PC-3 (cell line): Measurements from ENCODE around the gene FSIP1. TPM values are rescaled to one million over a fixed set of nuclear protein-coding genes. Genes with fewer than 3 reads are reported as not detected.

Experiments used
- ATAC-seq: fragments of 200-7000 bp; cut with Tn5 transposase; 2 replicates; pipeline ENCODE4 v1.9.1; 2020; ENCODE audit warnings: mild to moderate bottlenecking, moderate library complexity
- BruUV-seq: library from RNA; stranded (reverse); fragments of 400-500 nt; replicated peaks from 2 replicates; lab custom pipeline; 2021; lab: Mats Ljungman, UMichigan
- CTCF ChIA-PET: fragments of 300-600 bp; sonication (Branson Sonifier 250); formaldehyde crosslinking; loops from one replicate; lab custom pipeline; 2022; ENCODE audit warnings: antibody characterized with exemption; lab: Charles Lee
- POLR2A ChIA-PET: fragments of 300-600 bp; sonication (Branson Sonifier 250); formaldehyde crosslinking; loops from one replicate; lab custom pipeline; 2022; ENCODE audit warnings: antibody characterized with exemption; ENCODE audit not compliant: unreplicated experiment; lab: Charles Lee
- DNase-seq: peaks from one replicate; pipeline ENCODE4 v3.0.0-alpha.2; 2015
- H2AFZ ChIP-seq: fragments of 300-600 bp; sonication (generic); 2 replicates; pipeline ENCODE4 v1.6.0; 2016; ENCODE audit warnings: antibody characterized with exemption, low read length
- H3F3A ChIP-seq: fragments of 300-600 bp; sonication (generic); one replicate; pipeline ENCODE4 v1.6.0; 2017; ENCODE audit warnings: antibody characterized with exemption, low read length, control low read depth, mild to moderate bottlenecking; ENCODE audit not compliant: unreplicated experiment
- H3K27ac ChIP-seq: fragments of 300-600 bp; sonication (generic); 2 replicates; pipeline ENCODE4 v1.5.1; 2016; ENCODE audit warnings: mild to moderate bottlenecking, low read length
- H3K27me3 ChIP-seq: fragments of 300-600 bp; sonication (generic); 2 replicates; pipeline ENCODE4 v1.6.1; 2016; ENCODE audit warnings: low read length, mixed read lengths
- H3K36me3 ChIP-seq: fragments of 300-600 bp; sonication (generic); 2 replicates; pipeline ENCODE4 v1.6.1; 2016; ENCODE audit warnings: low read depth, mixed run types, low read length, mixed read lengths
- H3K4me1 ChIP-seq: fragments of 300-600 bp; sonication (generic); 2 replicates; pipeline ENCODE4 v1.5.1; 2016; ENCODE audit warnings: low read length; ENCODE audit not compliant: insufficient read depth
- H3K4me2 ChIP-seq: fragments of 300-600 bp; sonication (generic); 2 replicates; pipeline ENCODE4 v1.6.0; 2016; ENCODE audit warnings: low read length
- H3K4me3 ChIP-seq: fragments of 300-600 bp; sonication (generic); 2 replicates; pipeline ENCODE4 v1.5.1; 2016; ENCODE audit warnings: mild to moderate bottlenecking, low read length, mixed read lengths
- H3K79me2 ChIP-seq: fragments of 300-600 bp; sonication (generic); 2 replicates; pipeline ENCODE4 v1.6.1; 2017; ENCODE audit warnings: low read length, mixed read lengths
- H3K9ac ChIP-seq: fragments of 300-600 bp; sonication (generic); 2 replicates; pipeline ENCODE4 v1.6.0; 2016; ENCODE audit warnings: mild to moderate bottlenecking, low read length
- H3K9me2 ChIP-seq: fragments of 300-600 bp; sonication (generic); replicated peaks from 2 replicates; pipeline ENCODE4 v1.6.1; 2016; ENCODE audit warnings: mixed run types, low read length, mixed read lengths
- H3K9me3 ChIP-seq: fragments of 300-600 bp; sonication (generic); 2 replicates; pipeline ENCODE4 v1.6.1; 2016; ENCODE audit warnings: low read length, mixed read lengths
- H4K20me1 ChIP-seq: fragments of 300-600 bp; sonication (generic); 2 replicates; pipeline ENCODE4 v1.6.1; 2016; ENCODE audit warnings: low read length, mixed read lengths
- EZH2 ChIP-seq: fragments of 300-600 bp; sonication (generic); IDR thresholded peaks from one replicate; pipeline ENCODE4 v1.6.1; 2017; ENCODE audit warnings: antibody characterized with exemption, mild to moderate bottlenecking, low read length; ENCODE audit not compliant: unreplicated experiment
- EZH2phosphoT487 ChIP-seq: fragments of 300-600 bp; sonication (generic); IDR thresholded peaks from 2 replicates; pipeline ENCODE4 v1.6.1; 2018; ENCODE audit warnings: mild to moderate bottlenecking, antibody characterized with exemption, low read length, borderline replicate concordance
- intact Hi-C: fragments of 100-400 bp; cut with micrococcal nuclease; formaldehyde crosslinking; loops from 2 replicates; pipeline ENCODE4 v1.9.0; 2023
- total RNA-seq: library from RNA; depleted of rRNA; stranded (reverse); fragments of >200 nt; gene quantifications from 2 replicates; pipeline ENCODE4 v1.2.3, GENCODE V29; 2014
- TF ChIP-seq, protein P1 (sequence below): fragments of 300-600 bp; sonication (generic); conservative IDR thresholded peaks from 2 replicates; pipeline ENCODE4 v1.5.1; 2017; ENCODE audit warnings: antibody characterized with exemption, low read depth, mild to moderate bottlenecking, low read length

FSIP1 gene
- total RNA-seq, 1 experiment from 2014 or later = 0.07 TPM

DNA sequence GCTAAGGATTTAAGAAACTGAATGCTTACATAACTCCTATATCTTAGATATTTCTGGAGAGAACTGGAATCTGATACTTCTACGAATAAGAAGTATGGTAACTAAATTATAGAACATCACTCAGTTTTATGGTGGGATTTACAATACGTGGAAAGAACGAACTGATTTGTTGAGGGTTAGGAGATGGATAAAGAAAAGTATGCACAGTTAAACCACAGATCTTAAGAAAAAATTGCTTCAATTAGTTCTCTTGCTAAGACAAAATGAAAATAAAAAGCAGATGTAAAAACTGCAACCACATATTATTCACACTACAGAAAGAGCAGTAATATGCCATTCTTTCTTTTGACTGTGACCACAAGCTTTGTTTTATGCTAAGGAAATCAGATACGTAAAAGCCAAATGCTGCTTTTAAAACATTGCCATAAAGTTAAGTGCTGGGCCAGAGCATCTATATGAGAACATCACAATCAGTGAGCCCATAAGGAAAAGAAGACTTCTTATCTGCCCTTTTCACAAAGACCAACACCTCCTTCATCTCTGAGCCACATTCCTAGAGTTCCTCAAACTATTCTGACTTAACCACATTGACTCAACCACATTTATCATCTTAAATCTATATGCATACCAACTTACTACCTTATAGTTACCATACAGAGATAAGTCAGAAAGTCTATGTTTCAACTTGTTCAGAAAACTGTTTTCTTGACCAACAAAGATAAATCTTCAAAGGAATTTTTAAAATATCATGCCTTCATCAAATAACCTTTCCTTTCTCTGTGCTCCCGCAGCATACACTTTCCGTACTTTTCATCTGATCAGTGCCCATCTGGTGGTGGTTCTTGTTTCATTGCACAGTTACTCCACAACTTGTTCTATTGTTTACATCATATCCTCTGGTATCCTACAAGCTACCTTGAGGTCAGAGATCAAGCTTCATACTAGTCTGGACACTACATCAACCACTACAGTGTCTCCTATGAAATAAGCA, 61.7 kb downstream of the FSIP1 start:
- peak; percentile 63; the same call in 1 of the 2 replicates for ATAC-seq
- BruUV-seq = no TSS peak
- no peaks in the 10 kb centered on the region for H3K36me3 ChIP-seq
- H3K4me1 ChIP-seq = peaks cover 13% of the 10 kb centered on the region
- no peaks in the 10 kb centered on the region for H3K27me3 ChIP-seq
- H3K4me3 ChIP-seq = no peak overlapping the region
- no peak overlapping the region for H3K27ac ChIP-seq
- H3K9me3 ChIP-seq = no peaks in the 10 kb centered on the region
- DNase-seq = peak; percentile 61
- no peaks in the 10 kb centered on the region for H3F3A ChIP-seq
- ChIA-PET CTCF (no interaction called here), POLR2A (no interaction called here)
- no peak overlapping the region for H2AFZ ChIP-seq
- H3K9ac ChIP-seq = no peak overlapping the region
- H3K79me2 ChIP-seq = no peaks in the 10 kb centered on the region
- peak overlapping the region; percentile 29; the same call in 1 of the 2 replicates for H3K4me2 ChIP-seq
- H4K20me1 ChIP-seq = no peaks in the 10 kb centered on the region
- intact Hi-C loops = no loop called here
- no peak for TF ChIP-seq EZH2
- TF ChIP-seq EZH2phosphoT487 = no peak
- TF ChIP-seq, protein P1, sequence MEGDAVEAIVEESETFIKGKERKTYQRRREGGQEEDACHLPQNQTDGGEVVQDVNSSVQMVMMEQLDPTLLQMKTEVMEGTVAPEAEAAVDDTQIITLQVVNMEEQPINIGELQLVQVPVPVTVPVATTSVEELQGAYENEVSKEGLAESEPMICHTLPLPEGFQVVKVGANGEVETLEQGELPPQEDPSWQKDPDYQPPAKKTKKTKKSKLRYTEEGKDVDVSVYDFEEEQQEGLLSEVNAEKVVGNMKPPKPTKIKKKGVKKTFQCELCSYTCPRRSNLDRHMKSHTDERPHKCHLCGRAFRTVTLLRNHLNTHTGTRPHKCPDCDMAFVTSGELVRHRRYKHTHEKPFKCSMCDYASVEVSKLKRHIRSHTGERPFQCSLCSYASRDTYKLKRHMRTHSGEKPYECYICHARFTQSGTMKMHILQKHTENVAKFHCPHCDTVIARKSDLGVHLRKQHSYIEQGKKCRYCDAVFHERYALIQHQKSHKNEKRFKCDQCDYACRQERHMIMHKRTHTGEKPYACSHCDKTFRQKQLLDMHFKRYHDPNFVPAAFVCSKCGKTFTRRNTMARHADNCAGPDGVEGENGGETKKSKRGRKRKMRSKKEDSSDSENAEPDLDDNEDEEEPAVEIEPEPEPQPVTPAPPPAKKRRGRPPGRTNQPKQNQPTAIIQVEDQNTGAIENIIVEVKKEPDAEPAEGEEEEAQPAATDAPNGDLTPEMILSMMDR = no peak
- no peaks in the 10 kb centered on the region for H3K9me2 ChIP-seq

DNA sequence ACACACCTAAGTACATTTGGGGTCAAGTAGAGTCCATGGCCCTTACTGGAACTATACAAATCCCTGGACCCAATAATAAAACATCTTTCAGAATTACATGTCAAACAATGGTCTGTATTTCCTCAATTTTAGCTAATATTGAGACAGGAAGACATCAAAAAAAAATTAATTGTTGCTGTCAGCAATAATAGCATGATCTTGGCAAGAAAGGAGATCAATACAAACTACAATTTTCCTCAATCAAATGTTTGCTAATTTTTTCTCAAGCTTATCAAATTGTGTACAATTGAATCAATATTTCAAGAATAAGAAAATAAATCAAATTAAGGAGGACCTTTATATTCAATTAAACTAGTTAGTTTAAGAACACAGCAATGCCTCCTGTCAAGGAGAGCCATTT, 62.6 kb downstream of the FSIP1 start:
- ATAC-seq (no peak), DNase-seq (no peak)
- H3K4me3 ChIP-seq = no peak overlapping the region
- no peaks in the 10 kb centered on the region for H3K27me3 ChIP-seq
- H3K9me2 ChIP-seq = no peaks in the 10 kb centered on the region
- H3K9ac ChIP-seq = no peak overlapping the region
- H3K27ac ChIP-seq = no peak overlapping the region
- TF ChIP-seq, protein P1 = no peak
- TF ChIP-seq EZH2 = no peak
- TF ChIP-seq EZH2phosphoT487 = no peak
- ChIA-PET CTCF (interaction anchor here (0.8 kb wide), 1 partner anchor 553 kb away, joined by 7 read pairs; no protein-coding TSS in a partner anchor), POLR2A (no interaction called here)
- H3K36me3 ChIP-seq = no peaks in the 10 kb centered on the region
- no TSS peak for BruUV-seq
- H3F3A ChIP-seq = no peaks in the 10 kb centered on the region
- no peaks in the 10 kb centered on the region for H4K20me1 ChIP-seq
- no peaks in the 10 kb centered on the region for H3K9me3 ChIP-seq
- H3K4me1 ChIP-seq = peaks cover 13% of the 10 kb centered on the region
- intact Hi-C loops = no loop called here
- no peaks in the 10 kb centered on the region for H3K79me2 ChIP-seq
- H2AFZ ChIP-seq = no peak overlapping the region
- no peak overlapping the region for H3K4me2 ChIP-seq

DNA sequence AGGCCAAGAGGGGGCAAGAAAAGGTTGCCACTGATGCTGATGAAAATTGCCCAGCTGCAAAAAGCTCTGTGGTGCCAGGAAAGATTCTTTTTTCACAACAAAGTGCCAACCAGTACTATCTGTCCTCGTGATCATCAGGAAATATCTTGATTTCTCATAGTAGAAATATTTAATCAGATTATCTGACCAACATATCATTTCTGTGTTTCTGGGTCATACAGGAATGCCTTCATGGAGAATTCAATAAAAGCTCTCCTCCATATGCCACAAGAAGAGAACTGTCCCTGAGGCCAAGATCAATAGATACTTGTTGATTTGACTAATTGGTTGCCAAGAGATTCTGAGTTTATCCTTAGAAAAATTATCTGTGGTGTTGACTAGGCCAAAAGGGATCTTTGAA, 63.5 kb downstream of the FSIP1 start:
- ATAC-seq = no peak
- Histone ChIP-seq H3K27me3 (no peaks in the 10 kb centered on the region), H3K4me3 (no peak overlapping the region), H4K20me1 (no peaks in the 10 kb centered on the region), H3K4me1 (peaks cover 13% of the 10 kb centered on the region), H3K27ac (no peak overlapping the region), H3F3A (no peaks in the 10 kb centered on the region), H3K36me3 (no peaks in the 10 kb centered on the region), H3K9me2 (no peaks in the 10 kb centered on the region), H3K4me2 (no peak overlapping the region), H3K79me2 (no peaks in the 10 kb centered on the region), H3K9me3 (no peaks in the 10 kb centered on the region), H3K9ac (no peak overlapping the region), H2AFZ (no peak overlapping the region)
- ChIA-PET CTCF (no interaction called here), POLR2A (no interaction called here)
- peak; percentile 4 for DNase-seq
- intact Hi-C loops = no loop called here
- no TSS peak for BruUV-seq
- no peak for TF ChIP-seq EZH2
- TF ChIP-seq, protein P1 = no peak
- TF ChIP-seq EZH2phosphoT487 = no peak
